K562 (cell line): ENCODE measurements around the gene HCFC1R1. TPM values are rescaled to one million over a fixed set of nuclear protein-coding genes. Genes with fewer than 3 reads are reported as not detected.

Experiments used
- ARID3B ChIP-seq: fragments of 250-450 bp; sonication (Bioruptor Pico); IDR thresholded peaks from 2 replicates; pipeline ENCODE4 v1.4.0; 2020; ENCODE audit warnings: borderline replicate concordance
- CEBPG ChIP-seq, 3 experiments: fragments of 200-800 bp in 1 of 3; sonication (Bioruptor generic) in 1 of 3; sonication (generic) in 1 of 3; formaldehyde crosslinking in 1 of 3; IDR thresholded peaks in 2 of 3; conservative IDR thresholded peaks in 1 of 3; 2 replicates each; pipeline versions ENCODE4 v1.6.1 to v1.8.0; 2016 to 2022; ENCODE audit warnings: missing compliant biosample characterization in 2 of 3, missing genetic modification characterization in 2 of 3, mild to moderate bottlenecking in 1 of 3, missing genetic modification reagents in 1 of 3
- ELF4 ChIP-seq: fragments of 450-650 bp; formaldehyde crosslinking; IDR thresholded peaks from 2 replicates; pipeline ENCODE4 v1.4.0; 2022; ENCODE audit warnings: missing genetic modification characterization
- ETS2 ChIP-seq: IDR thresholded peaks from 2 replicates; pipeline ENCODE4 v1.6.1; 2016; ENCODE audit warnings: borderline replicate concordance, missing genetic modification characterization, mild to moderate bottlenecking, moderate library complexity, missing compliant biosample characterization; ENCODE audit not compliant: poor library complexity, severe bottlenecking
- JUNB ChIP-seq: fragments of 450-650 bp; formaldehyde crosslinking; conservative IDR thresholded peaks from 2 replicates; pipeline ENCODE4 v1.4.0; 2020; ENCODE audit warnings: mild to moderate bottlenecking
- KHSRP ChIP-seq: fragments of 450-650 bp; IDR thresholded peaks from 2 replicates; pipeline ENCODE4 v1.6.1; 2017
- MGA ChIP-seq: fragments of 450-650 bp; IDR thresholded peaks from 2 replicates; pipeline ENCODE4 v1.6.1; 2016; ENCODE audit warnings: mild to moderate bottlenecking, moderate library complexity
- NUFIP1 ChIP-seq: fragments of 450-650 bp; IDR thresholded peaks from 2 replicates; pipeline ENCODE4 v1.6.1; 2018; ENCODE audit not compliant: partially characterized antibody
- RAD21 ChIP-seq, 2 experiments: fragments of 250-450 bp in 1 of 2; fragments of 450-650 bp in 1 of 2; sonication (Bioruptor Pico) in 1 of 2; formaldehyde crosslinking in 1 of 2; IDR thresholded peaks in 1 of 2; conservative IDR thresholded peaks in 1 of 2; 2 replicates each; pipeline versions ENCODE4 v1.4.0 to v1.8.0; 2020 to 2022; ENCODE audit warnings: mild to moderate bottlenecking in 2 of 2, moderate library complexity in 1 of 2
- SUPT5H ChIP-seq: fragments of 450-650 bp; IDR thresholded peaks from 2 replicates; pipeline ENCODE4 v1.6.1; 2016
- THAP7 ChIP-seq: fragments of 250-450 bp; sonication (Bioruptor Pico); IDR thresholded peaks from 2 replicates; pipeline ENCODE4 v1.5.0; 2021
- ZFPM2 ChIP-seq: fragments of 250-450 bp; sonication (Bioruptor Pico); IDR thresholded peaks from 2 replicates; pipeline ENCODE4 v1.5.1; 2022; ENCODE audit warnings: mild to moderate bottlenecking
- ZNF165 ChIP-seq: fragments of 250-450 bp; sonication (Bioruptor Pico); IDR thresholded peaks from 2 replicates; pipeline ENCODE4 v1.4.0; 2020; ENCODE audit warnings: borderline replicate concordance
- polyA plus RNA-seq, 8 experiments: library from polyadenylated mRNA; depleted of rRNA in 4 of 8; stranded (reverse) in 5 of 8; unstranded in 3 of 8; fragments of >200 nt; fragmentation: Nextera tagmentation in 2 of 8; fragmentation: Illumina TruSeq in 1 of 8; extraction: Ambion mirVana in 2 of 8; extraction: Trizol in 1 of 8; gene quantifications; 2 replicates each; pipeline versions ENCODE4 v1.2.1 to v1.2.3, GENCODE V29; 2011 to 2014; ENCODE audit warnings: inconsistent platforms in 1 of 8, missing spikeins in 1 of 8
- total RNA-seq, 7 experiments: library from RNA; depleted of rRNA in 6 of 7; stranded (reverse); fragments of >200 nt in 6 of 7; fragmentation: Illumina TruSeq in 2 of 7; extraction: Trizol in 2 of 7; gene quantifications; 2 replicates each; pipeline versions ENCODE4 v1.2.1 to v1.2.3, GENCODE V29; 2011 to 2021; ENCODE audit warnings: low replicate concordance in 1 of 7

The HCFC1R1 gene
- total and polyA plus RNA-seq, 9 of the 15 experiments (the other 6 are each of a cell fraction or from before 2014, with no cell fraction given), result 2.2 to 29.0 (median 11.2) TPM

GRCh38 chr16:2980227-2981176 lies 43.2 kb downstream of the HCFC1R1 start, which contains the start of gene PKMYT1 (continued):
- TF ChIP-seq MGA, result no peak
- TF ChIP-seq ETS2, result peak; percentile 37
- no peak for TF ChIP-seq ARID3B (CRISPR knock-in tag)
- no peak for TF ChIP-seq RAD21 (CRISPR knock-in tag; conservative IDR thresholded peaks at IDR 0.05 in 1 of 2, IDR thresholded peaks at IDR 0.05 in 1 of 2)
- TF ChIP-seq CEBPG (CRISPR knock-in tag; IDR thresholded peaks at IDR 0.05), result no peak
- TF ChIP-seq CEBPG (tag; conservative IDR thresholded peaks at IDR 0.05 in 1 of 2, IDR thresholded peaks at IDR 0.05 in 1 of 2), result no peak
- no peak for TF ChIP-seq THAP7 (CRISPR knock-in tag)
- TF ChIP-seq ZFPM2, result no peak
- TF ChIP-seq NUFIP1, result no peak
- peak; percentile 87 for TF ChIP-seq SUPT5H
- no peak for TF ChIP-seq ZNF165 (CRISPR knock-in tag)
- no peak for TF ChIP-seq JUNB
- TF ChIP-seq ELF4, result no peak
- no peak for TF ChIP-seq KHSRP
